SK-N-MC (cell line): ENCODE measurements around the gene RTL10.

Experiments used
- DNase-seq: peaks from one replicate; pipeline ENCODE4 v3.0.0-alpha.2; 2011; ENCODE audit warnings: low read depth, low spot score
- H3K27ac ChIP-seq: fragments of 200-600 bp; sonication (generic); 2 replicates; pipeline ENCODE4 v1.5.1; 2016; ENCODE audit warnings: mixed run types
- H3K36me3 ChIP-seq: fragments of 200-600 bp; sonication (generic); 2 replicates; pipeline ENCODE4 v1.6.1; 2017; ENCODE audit warnings: antibody characterized with exemption, low read length, mixed read lengths; ENCODE audit not compliant: insufficient read depth
- H3K4me3 ChIP-seq: fragments of 200-600 bp; sonication (generic); 2 replicates; pipeline ENCODE4 v1.5.1; 2016
- H3K9ac ChIP-seq: fragments of 200-600 bp; sonication (generic); 2 replicates; pipeline ENCODE4 v1.8.0; 2017; ENCODE audit warnings: mixed run types, mixed read lengths; ENCODE audit not compliant: insufficient read length
- H3K9me3 ChIP-seq: fragments of 200-600 bp; sonication (generic); 2 replicates; pipeline ENCODE4 v1.6.1; 2017; ENCODE audit warnings: low read depth, mild to moderate bottlenecking, antibody characterized with exemption, low read length, moderate library complexity, mixed read lengths
- EZH2 ChIP-seq: fragments of 200-600 bp; sonication (generic); IDR thresholded peaks from one replicate; pipeline ENCODE4 v1.6.1; 2017; ENCODE audit warnings: antibody characterized with exemption
- FOXP2 ChIP-seq: optimal IDR thresholded peaks from 2 replicates; pipeline ENCODE3; 2011; ENCODE audit warnings: mild to moderate bottlenecking, moderate library complexity; ENCODE audit not compliant: insufficient read depth; ENCODE audit errors: extremely low read length, control extremely low read depth
- POLR2AphosphoS5 ChIP-seq: IDR thresholded peaks from 2 replicates; pipeline ENCODE4 v1.6.1; 2012; ENCODE audit warnings: mild to moderate bottlenecking, low read depth, low read length, borderline replicate concordance

RTL10 gene

DNA sequence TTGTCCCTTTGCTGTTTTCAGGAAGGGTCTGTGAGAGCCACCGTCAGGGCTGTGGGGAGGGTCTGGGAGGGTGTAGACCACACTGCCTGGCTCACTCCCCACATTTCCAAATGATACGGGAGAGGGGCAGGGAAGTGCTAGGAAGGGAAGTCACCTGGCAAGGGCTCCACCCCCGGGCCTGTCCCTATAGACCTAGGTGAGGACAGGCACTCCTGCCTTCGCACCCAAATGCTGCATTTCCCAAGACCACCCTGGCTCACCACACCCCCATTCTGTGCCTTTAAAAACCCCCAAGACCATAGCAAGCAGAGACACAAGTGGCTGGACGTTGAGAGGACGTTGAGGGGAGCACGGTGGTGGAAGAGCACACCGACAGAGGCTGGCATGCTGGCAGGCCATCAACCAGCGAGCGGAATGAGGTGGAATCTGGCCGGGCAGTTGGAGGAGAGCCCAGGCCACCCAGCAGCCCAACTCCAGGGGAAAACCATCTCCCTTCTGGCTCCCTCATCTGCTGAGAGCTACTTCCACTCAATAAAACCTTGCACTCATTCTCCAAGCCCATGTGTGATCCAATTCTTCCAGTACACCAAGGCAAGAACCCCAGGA is 45.7 kb downstream of the RTL10 start:
- Histone ChIP-seq H3K9ac (no peak overlapping the region), H3K4me3 (no peak overlapping the region), H3K36me3 (no peaks in the 10 kb centered on the region), H3K9me3 (no peaks in the 10 kb centered on the region), H3K27ac (no peak overlapping the region)
- TF ChIP-seq POLR2AphosphoS5 = no peak
- no peak for TF ChIP-seq FOXP2
- no peak for TF ChIP-seq EZH2
- DNase-seq = no peak

DNA sequence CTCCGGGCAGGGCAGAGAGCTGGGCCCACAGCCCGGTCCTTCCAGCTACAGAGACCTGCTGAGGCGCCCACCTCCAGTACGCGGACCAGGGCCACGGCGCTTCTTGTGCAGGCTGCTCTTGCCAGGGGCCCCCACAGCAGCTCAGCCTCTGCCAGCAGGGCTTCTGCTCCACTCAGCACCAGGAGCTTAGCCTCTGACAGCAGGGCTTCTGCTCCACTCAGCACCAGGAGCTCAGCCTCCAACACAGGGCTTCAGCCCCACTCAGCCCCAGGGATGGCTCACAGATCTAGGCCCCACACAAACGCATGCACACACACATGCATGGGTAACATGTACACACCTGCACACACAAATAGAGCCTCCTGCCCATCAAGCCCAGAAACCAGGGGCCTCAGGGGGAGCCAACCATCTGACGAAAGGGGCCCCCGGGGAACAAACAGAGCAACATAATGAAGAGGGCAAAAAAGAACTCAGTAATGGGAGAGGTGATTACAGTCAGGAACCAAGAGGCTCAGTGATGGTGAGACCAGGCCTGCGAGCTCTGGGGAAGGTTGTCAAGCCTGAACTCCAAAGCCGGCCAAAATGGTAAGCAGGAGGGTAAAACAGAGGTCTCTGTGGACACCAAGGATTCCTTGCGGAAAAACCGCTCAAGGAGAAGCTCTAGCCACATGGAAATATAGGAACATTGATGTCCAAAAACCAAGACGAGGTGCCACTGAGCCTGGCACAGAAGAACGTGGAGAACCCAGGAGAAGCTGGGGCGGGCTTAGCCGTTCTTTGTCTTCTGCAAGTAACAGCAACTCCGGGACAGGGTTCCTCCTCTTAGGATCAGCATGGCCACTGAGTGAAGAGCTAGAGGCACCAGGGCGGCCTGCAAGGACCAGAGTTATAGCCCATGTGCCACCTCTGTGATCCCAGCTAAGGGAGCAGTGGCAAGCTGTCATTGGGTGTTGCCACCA is 46.5 kb downstream of the RTL10 start:
- DNase-seq = no peak
- no peak overlapping the region for H3K4me3 ChIP-seq
- TF ChIP-seq FOXP2 = no peak

GRCh38 chr22:19807161-19807913 is 47.3 kb downstream of the RTL10 start:
- Histone ChIP-seq H3K9ac (no peak overlapping the region), H3K27ac (no peak overlapping the region), H3K9me3 (no peaks in the 10 kb centered on the region), H3K36me3 (no peaks in the 10 kb centered on the region), H3K4me3 (no peak overlapping the region)
- TF ChIP-seq POLR2AphosphoS5 = no peak
- TF ChIP-seq FOXP2 = no peak
- TF ChIP-seq EZH2 = no peak
- DNase-seq = no peak

More for the DNA sequence above, 46.5 kb downstream of the RTL10 start:
- no peaks in the 10 kb centered on the region for H3K36me3 ChIP-seq
- H3K9ac ChIP-seq = no peak overlapping the region
- H3K27ac ChIP-seq = no peak overlapping the region
- no peaks in the 10 kb centered on the region for H3K9me3 ChIP-seq

GRCh38 chr22:19806213-19807160 is 48.2 kb downstream of the RTL10 start:
- H3K27ac ChIP-seq = 0 out of 2 replicates have a peak overlapping the region, but pooled peaks have one; percentile 6
- DNase-seq = no peak
- peak overlapping the region; percentile 13; the same call in 1 of the 2 replicates for H3K4me3 ChIP-seq
- H3K9ac ChIP-seq = no peak overlapping the region
- TF ChIP-seq EZH2 (no peak), POLR2AphosphoS5 (no peak), FOXP2 (no peak)
- no peaks in the 10 kb centered on the region for H3K9me3 ChIP-seq
- no peaks in the 10 kb centered on the region for H3K36me3 ChIP-seq

- Histone ChIP-seq H3K27ac (no peak overlapping the region), H3K36me3 (no peaks in the 10 kb centered on the region), H3K4me3 (no peak overlapping the region), H3K9ac (no peak overlapping the region), H3K9me3 (no peaks in the 10 kb centered on the region)
- TF ChIP-seq EZH2 (no peak), POLR2AphosphoS5 (no peak), FOXP2 (no peak)
- no peak for DNase-seq
These were observed 48.9 kb downstream of the RTL10 start for GRCh38 chr22:19805821-19806212.
